Stimulated activated CD4-positive, alpha-beta T cell treated with anti-CD3 and anti-CD28 coated beads, Interleukin-1b, Interleukin-23, amount 100 ng/mL, for 4 hours (primary cell): ENCODE measurements around the gene NFX1.

Experiments used
- DNase-seq, 2 donors: peaks; one replicate each; pipeline ENCODE4 v3.0.0-alpha.2; 2020; ENCODE audit warnings: low read depth in 2 of 2

NFX1 gene

DNA sequence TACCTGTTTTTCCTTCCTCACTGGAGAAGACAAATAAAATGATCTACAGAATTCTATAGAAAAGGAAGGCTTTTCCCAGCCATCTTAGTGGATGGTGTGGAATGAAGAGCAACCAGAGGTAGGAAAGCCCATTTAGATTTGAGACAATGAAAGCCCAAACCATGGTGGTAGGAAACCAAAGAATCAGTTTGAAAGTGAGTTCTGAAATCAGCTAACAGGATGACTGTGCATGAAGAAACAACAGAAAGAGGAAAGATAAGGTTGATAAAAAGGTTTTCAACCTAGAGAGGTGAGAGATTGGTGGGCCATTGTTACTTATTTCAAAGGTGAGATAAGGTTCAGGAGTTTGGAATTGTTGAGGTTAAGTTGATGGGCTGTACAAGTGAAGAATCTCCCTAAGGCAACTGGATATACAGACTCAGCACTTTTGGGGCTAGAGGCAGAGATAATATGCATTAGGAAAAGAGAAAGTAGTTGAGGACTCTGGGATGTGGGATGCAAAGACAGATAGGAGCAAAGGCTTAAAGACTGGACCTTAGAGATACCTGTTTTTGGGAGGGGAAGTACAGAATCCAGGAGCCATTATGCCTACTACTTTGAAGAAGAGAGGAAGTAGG is 23.1 kb upstream of the NFX1 start:
- no peak for DNase-seq

- DNase-seq = no peak
Observed at GRCh38 chr9:33270146-33270545, 20.2 kb upstream of the NFX1 start.

GRCh38 chr9:33272061-33272460 is 18.3 kb upstream of the NFX1 start:
- DNase-seq = no peak

DNA sequence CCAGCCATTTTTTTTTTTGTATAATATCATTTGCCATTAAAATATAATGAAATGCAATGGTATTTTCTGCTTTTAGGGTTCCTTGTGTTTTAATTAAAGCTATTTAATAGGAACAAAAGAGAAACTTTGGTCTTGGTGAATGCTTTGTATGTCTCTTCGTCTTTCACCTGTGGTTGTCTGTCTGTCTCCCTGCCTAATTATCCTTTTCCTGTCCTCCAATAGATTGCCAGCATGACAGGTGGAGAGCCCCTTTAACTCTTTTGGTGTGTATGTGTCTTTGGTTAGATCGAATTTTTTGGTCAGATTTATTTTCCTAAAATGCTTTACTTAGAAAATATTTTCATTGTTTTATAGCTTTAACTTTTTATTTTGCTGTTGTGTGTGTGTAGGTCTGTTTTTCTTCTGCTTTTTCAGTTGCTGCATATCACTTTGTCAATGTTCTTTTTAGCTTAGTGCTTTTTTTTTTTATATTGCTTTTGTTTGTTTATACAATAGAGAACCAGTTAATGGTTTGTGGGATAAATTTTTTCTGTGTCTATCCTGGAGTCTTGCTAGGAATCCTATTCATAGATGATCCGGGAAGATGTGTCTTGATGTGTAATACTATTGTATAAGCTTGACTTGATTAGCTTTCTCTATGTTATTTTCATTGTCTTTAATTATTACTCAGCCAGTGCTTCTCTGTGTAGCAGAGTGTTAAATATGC is 16.9 kb upstream of the NFX1 start:
- DNase-seq = no peak

- no peak for DNase-seq
Observed at GRCh38 chr9:33273972-33274328, 16.4 kb upstream of the NFX1 start.

GRCh38 chr9:33277484-33277883 is 12.8 kb upstream of the NFX1 start:
- DNase-seq = no peak

GRCh38 chr9:33285502-33285901 is 4.8 kb upstream of the NFX1 start:
- DNase-seq = no peak

DNA sequence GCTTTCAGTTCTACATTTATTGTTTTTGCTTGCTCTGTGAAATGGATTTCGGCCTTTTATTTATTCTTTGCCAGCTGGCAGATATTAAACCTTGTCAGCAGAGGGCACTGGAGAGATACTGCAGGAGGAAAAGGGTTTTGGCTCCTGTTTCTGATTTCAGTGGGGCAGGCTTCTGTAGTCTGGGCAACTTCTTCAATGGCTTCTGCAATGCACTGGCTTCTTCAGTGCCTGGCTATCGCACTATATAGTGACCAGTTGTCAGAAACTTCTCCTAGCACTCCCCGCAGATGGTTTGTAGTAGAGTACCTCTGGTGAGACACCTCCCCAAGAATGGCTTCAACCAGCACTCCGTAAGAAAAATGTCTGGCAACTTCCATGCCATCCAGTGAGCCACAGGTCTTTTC is 3.2 kb upstream of the NFX1 start:
- peak in 1 of 2 donors; percentile 38 for DNase-seq

DNA sequence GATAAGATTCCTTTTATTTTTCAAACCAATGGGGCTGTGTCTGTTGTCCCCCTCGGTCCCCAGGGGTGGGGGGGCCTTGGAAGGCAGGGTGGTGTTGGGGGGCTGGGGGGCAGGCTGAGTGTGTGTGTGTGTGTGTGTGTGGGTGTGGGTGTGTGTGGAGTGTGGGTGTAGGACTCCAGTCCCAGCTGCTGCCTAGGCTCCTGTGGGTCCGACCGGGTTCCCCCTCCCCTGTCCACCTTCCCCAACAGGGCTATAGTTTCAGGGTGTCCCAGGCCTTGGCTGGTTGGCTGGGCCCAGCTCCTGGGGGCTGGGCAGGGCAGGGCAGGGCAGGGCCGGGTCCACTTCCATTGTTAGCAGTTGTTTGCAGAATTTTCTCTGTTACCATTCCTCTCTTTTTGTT is 2.1 kb upstream of the NFX1 start:
- no peak for DNase-seq

- no peak for DNase-seq
Observed at GRCh38 chr9:33288828-33289483, 1.4 kb upstream of the NFX1 start.

DNA sequence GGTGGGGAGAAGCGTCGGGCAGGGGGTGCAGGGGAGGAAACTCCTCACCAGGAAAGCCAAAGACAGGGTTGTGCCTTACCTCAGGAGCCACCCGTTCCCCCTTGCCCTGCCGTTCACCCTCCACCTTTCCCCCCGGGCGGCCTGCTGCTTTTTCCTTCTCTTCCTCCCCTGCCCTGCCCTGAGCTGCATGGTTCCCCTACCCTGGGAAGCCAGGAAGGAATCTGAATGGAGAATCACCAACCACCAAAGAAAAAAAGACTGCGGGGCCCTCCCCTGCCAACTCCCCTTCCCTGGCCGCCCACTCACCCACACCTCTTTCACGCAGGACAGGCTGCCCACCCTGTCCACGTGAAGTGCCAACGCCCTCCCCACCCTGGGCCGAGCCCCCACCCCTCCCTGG is 820 bp upstream of the NFX1 start:
- DNase-seq = peak in 1 of 2 donors; percentile 26

GRCh38 chr9:33289936-33290246 is 425 bp upstream of the NFX1 start:
- DNase-seq = no peak

GRCh38 chr9:33291031-33291397 is 698 bp downstream of the NFX1 start:
- DNase-seq = no peak

DNA sequence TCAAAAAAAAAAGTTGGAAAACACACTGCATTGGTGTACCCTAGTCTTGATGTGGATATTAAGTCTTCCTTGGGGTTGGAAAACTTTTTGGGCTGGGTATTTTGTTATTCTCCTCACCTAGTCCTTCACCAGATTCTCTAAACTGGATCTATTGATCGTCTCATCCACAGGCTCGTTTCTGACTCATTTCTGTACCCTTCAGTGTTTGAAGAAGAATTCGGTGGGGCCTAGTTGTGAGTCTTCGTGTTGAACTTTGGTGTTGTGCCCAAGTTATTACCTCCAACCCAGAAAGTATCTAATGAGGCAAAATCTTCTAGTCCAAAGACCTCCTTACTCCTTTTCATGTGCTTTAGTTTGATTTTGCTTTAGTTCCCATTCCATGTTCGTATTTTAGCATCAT is 1.6 kb downstream of the NFX1 start:
- no peak for DNase-seq

DNA sequence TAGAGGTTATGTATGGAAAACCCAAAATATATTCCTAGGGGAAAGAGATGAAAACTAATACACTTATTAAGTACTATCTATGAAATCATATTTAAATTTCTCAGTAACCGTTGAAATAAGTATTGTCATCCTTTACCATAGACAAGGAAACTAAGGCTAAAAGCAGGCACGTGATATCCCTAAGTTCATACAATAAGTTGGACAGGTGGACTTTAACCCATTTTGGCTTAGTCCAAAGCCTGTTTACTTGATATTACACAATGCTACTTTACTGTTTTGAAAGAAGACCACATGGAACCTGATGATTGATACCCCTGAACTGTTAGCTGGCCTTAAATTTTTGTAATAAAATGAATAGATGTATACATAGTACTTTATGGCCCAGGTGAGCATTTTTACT is 3.5 kb downstream of the NFX1 start:
- no peak for DNase-seq

DNA sequence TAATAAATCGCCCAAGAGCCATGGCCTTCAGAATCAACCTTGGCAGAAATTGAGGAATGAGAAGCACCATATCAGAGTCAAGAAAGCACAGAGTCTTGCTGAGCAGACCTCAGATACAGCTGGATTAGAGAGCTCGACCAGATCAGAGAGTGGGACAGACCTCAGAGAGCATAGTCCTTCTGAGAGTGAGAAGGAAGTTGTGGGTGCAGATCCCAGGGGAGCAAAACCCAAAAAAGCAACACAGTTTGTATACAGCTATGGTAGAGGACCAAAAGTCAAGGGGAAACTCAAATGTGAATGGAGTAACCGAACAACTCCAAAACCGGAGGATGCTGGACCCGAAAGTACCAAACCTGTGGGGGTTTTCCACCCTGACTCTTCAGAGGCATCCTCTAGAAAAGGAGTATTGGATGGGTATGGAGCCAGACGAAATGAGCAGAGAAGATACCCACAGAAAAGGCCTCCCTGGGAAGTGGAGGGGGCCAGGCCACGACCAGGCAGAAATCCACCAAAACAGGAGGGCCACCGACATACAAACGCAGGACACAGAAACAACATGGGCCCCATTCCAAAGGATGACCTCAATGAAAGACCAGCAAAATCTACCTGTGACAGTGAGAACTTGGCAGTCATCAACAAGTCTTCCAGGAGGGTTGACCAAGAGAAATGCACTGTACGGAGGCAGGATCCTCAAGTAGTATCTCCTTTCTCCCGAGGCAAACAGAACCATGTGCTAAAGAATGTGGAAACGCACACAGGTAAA is 4.5 kb downstream of the NFX1 start:
- no peak for DNase-seq

- no peak for DNase-seq
Observed at GRCh38 chr9:33295571-33295970, 5.3 kb downstream of the NFX1 start.

- DNase-seq = no peak
Observed at GRCh38 chr9:33297432-33297831, 7.1 kb downstream of the NFX1 start.

- no peak for DNase-seq
Observed at GRCh38 chr9:33300546-33300945, 10.2 kb downstream of the NFX1 start.

GRCh38 chr9:33304362-33304761 is 14.0 kb downstream of the NFX1 start:
- no peak for DNase-seq

DNA sequence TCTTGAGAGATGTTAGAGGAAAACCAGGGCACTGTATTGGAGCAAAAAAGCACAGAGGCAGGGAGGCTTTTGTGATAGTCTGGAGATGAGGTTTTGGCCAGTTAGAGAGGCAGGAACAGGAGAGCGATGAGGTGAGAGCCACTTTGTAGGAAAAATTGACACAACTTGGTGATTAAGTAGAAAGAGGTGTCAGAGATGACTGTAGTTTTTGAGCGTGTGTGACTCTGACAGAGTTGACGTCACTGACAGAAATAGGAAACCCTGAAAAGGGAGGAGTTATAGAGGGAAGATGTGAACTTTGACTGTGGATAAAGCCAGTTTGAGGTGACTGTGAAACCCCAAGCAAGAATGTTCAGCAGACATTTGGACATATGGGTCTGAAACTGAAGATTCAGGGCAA is 15.7 kb downstream of the NFX1 start:
- no peak for DNase-seq

DNA sequence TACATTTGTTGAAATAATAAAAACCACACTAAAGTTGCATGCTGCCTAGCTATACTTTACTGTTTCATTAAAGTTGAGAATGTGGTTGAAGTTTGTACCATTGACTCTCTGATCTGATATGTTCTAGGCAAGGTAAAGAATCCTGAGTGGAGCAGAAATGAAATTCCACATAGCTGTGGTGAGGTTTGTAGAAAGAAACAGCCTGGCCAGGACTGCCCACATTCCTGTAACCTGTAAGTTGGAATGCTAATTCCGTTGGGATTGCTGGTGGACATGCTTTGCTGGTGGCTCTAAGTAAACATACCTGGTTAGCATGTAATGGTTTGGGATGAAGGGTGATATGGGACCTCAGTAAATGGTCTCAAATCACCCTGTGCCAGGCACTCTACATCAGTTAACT is 16.8 kb downstream of the NFX1 start:
- no peak for DNase-seq

DNA sequence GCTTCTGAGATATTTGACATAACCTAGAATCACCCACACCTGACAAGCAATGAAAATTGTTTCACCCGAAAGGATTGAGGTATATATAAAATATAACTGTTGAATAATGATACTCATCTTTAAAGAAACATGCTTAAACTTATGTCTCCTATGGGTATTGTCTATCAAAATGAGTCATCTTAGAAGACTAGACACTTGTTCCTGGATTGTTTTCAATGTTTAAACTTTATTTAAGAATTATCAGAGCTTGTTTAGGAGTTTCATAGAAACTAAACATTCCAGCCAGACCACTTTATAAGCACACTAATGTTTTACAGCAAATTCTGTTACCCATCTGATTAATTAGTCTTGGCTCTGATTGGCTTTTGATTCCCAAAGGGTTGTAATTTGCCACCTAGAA is 19.6 kb downstream of the NFX1 start:
- no peak for DNase-seq
